GM10248 (cell line): ENCODE results near the gene SPATA2.

ENCODE experiments used
- CTCF ChIA-PET: fragments of 300-600 bp; sonication (Branson Sonifier 250); formaldehyde crosslinking; extraction: SDS; loops from one replicate; lab custom pipeline; 2021; ENCODE audit warnings: antibody characterized with exemption; lab: Yijun Ruan, JAX
- POLR2A ChIA-PET: fragments of 350-650 bp; sonication (Branson Sonifier 250); formaldehyde crosslinking; extraction: SDS; loops from one replicate; lab custom pipeline; 2020; ENCODE audit warnings: antibody characterized with exemption; lab: Yijun Ruan, JAX
- DNase-seq: peaks from one replicate; pipeline ENCODE4 v3.0.0; 2012; ENCODE audit errors: extremely low spot score
- CTCF ChIP-seq: IDR thresholded peaks from 2 replicates; pipeline ENCODE4 v1.5.1; 2012; ENCODE audit warnings: mild to moderate bottlenecking, low read depth; ENCODE audit errors: extremely low read depth, missing control alignments, control extremely low read depth

SPATA2 gene

DNA sequence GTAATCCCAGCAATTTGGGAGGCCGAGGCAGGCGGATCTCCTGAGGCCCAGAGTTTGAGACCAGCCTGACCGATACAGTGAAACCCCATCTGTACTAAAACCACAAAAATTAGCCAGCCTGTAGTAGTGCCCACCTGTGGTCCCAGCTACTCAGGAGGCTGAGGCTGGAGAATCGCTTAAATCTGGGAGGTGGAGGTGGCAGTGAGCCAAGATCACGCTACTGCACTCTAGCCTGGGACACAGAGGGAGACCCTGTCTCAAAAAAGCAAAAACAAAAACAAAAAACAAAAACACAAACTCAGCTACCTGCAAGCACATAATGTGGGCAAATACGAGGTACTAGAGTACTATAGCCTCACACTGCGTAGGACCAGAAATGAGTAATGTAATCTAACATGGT lies 3.7 kb upstream of the SPATA2 start:
- no peak for DNase-seq
- ChIA-PET CTCF (interaction anchor here (3.0 kb wide), 1 partner anchor 11 kb away, joined by 12 read pairs; no protein-coding TSS in a partner anchor), POLR2A (no interaction called here)
- no peak for TF ChIP-seq CTCF

DNA sequence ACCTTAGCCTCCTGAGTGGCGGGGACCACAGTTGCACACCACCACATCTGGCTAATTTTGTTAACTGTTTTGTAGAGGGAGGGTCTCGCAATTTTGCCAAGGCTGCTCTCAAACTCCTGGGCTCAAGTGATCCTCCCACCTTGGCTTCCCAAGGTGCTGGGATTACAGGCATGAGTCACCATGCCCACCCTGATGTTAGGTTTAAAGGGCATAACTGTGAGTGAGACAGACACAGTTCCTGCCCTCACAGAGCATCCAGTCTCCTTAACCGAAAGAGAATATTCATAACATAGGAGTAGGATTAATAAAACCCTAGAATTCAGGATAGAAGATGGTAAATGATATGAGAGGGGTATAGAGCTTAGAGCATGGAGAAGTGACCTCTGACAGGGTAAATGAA lies 3.1 kb upstream of the SPATA2 start:
- DNase-seq: no peak
- POLR2A ChIA-PET: no interaction called here
- CTCF ChIA-PET: interaction anchor here (1.0 to 3.0 kb wide), 2 partner anchors 12 to 72 kb away, joined by 3 to 12 read pairs; no protein-coding TSS in a partner anchor
- no peak for TF ChIP-seq CTCF

DNA sequence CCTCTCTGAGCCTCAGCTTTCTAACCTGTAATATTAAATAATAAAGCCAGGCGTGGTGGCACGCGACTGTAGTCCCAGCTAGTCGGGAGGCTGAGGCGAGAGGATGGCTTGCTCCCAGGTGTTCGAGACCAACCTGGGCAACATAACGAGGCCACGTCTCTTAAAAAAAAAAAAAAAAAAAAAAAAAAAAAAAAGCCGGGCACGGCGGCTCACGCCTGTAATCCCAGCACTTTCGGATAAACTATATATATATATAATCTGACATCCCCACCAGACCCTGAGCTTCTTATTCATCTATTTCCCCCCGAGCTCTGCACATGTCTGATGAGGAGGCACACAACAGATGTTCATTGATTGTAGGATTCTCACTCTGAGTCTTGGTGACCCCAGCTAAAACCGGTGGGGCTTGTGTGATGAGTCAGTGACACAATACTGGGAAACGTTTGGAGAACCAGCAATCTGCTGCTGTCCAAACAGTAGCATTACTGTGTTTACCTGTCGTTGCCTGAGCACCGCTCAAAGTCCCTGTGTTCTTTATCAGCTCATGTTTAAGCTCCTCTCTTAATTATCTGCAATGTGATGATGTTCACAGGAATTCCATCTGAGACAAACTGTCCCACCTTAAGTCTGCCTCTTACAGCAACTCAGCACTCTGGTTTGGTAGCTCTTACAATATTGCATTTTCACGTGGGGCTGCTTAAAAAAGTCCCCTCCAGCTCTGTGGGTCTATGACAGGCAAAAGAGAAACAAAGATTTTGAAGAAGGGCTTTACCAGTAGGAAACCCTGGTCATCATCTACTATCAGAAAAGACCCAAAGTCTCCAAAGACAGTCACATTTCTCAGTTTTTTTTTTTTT lies 1.0 kb upstream of the SPATA2 start:
- TF ChIP-seq CTCF: no peak
- no peak for DNase-seq
- ChIA-PET POLR2A (interaction anchor here (0.6 to 2.2 kb wide), 8 partner anchors 10 to 635 kb away, joined by 3 to 18 read pairs (median 6); partner anchors contain the start of gene RNF114), CTCF (interaction anchor here (0.8 to 3.1 kb wide), 17 partner anchors 8 to 375 kb away, joined by 3 to 13 read pairs (median 4); no protein-coding TSS in a partner anchor)

- DNase-seq: no peak
- POLR2A ChIA-PET: interaction anchor here (0.7 to 2.2 kb wide), 2 partner anchors 11 to 21 kb away, joined by 3 to 16 read pairs; partner anchors contain the start of gene RNF114
- no peak for TF ChIP-seq CTCF
- CTCF ChIA-PET: interaction anchor here (0.8 to 4.6 kb wide), 9 partner anchors 10 to 373 kb away, joined by 3 to 17 read pairs (median 5); no protein-coding TSS in a partner anchor
Observed at GRCh38 chr20:49915118-49915379, 280 bp downstream of the SPATA2 start.

DNA sequence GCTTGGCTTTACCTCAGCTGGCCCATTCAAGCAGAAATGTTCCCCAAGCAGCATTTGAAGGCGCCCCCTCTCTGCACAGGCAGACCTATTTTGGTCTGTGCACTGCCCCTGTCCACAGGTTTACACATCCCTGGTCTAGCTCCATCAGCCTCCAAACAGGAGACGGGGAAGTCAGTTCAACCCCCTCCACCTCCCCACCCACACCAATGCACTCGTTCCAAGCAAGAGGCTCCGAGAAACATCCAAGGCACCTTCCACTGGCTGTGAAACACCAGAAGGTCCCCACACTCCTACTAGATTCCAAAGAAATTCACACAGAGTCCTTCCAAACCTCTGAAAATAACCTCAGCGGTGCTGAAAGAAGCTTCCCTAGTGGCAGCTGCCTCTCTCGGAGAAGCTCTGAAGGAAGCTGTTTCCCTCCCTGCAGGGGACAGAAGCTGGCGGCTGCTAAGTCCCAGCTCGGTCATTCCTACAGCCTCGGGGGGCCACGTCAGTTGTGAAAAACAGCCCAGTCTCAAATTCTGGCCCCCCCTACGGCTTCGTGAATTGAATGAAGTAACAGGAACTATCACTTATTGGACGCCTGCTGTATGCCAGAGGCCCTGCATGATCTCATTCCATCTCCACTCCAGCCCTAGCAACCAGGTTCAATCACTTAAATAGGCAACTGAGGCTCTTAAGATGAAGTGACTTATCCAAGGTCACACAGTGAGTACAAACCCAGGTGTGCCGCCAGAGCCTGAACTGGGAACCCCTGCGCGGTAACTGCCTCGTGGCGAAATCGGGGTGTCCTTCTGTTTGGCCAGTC lies 815 bp downstream of the SPATA2 start:
- ChIA-PET CTCF (interaction anchor here (0.9 to 4.6 kb wide), 12 partner anchors 9 to 373 kb away, joined by 3 to 17 read pairs (median 5); no protein-coding TSS in a partner anchor), POLR2A (interaction anchor here (0.7 kb wide), 1 partner anchor 563 kb away, joined by 3 read pairs; no protein-coding TSS in a partner anchor)
- peak; percentile 16 for DNase-seq
- no peak for TF ChIP-seq CTCF
